ENCODE results near the gene PLD2. TPM values are rescaled to one million over a fixed set of nuclear protein-coding genes. Genes with fewer than 3 reads are reported as not detected.
"Not testable (repeated sequence)": the region's sequence is repeated elsewhere in the genome, so short reads cannot be mapped to it uniquely, and the experiment has no call there.

The PLD2 gene
- total RNA-seq, 1 donor from 2014 or later = 33.4 TPM

- Histone ChIP-seq H3K27ac (peak overlapping the region; percentile 36), H3K4me3 (no peak overlapping the region), H3K4me1 (peaks cover 36% of the 10 kb centered on the region), H3K27me3 (no peaks in the 10 kb centered on the region), H3K9me3 (no peaks in the 10 kb centered on the region), H3K36me3 (no peaks in the 10 kb centered on the region)
- TF ChIP-seq CTCF (IDR thresholded peaks at IDR 0.05) = no peak
- ATAC-seq (no peak), DNase-seq (no peak)
- intact Hi-C loops (cut with DNase I) = no loop called here
Observed at GRCh38 chr17:4856271-4856936, 49.5 kb downstream of the PLD2 start.

- no peak overlapping the region for H3K4me3 ChIP-seq
- H3K9me3 ChIP-seq = no peaks in the 10 kb centered on the region
- peaks cover 36% of the 10 kb centered on the region for H3K4me1 ChIP-seq
- intact Hi-C loops (cut with DNase I) = no loop called here
- H3K27ac ChIP-seq = peak overlapping the region; percentile 36
- no peaks in the 10 kb centered on the region for H3K27me3 ChIP-seq
- ATAC-seq (no peak), DNase-seq (no peak)
- TF ChIP-seq CTCF (IDR thresholded peaks at IDR 0.05) = no peak
- H3K36me3 ChIP-seq = no peaks in the 10 kb centered on the region
Observed at GRCh38 chr17:4856937-4857314, 50.0 kb downstream of the PLD2 start.

GRCh38 chr17:4857347-4857746, 50.4 kb downstream of the PLD2 start:
- ATAC-seq; intact Hi-C loops (cut with DNase I); H3K9me3 ChIP-seq; H3K27me3 ChIP-seq; H3K36me3 ChIP-seq; DNase-seq; H3K4me3 ChIP-seq: not testable (repeated sequence)
- Histone ChIP-seq H3K27ac (peak overlapping the region; percentile 38), H3K4me1 (peaks cover 33% of the 10 kb centered on the region)

- ATAC-seq = peak; percentile 62
Observed at GRCh38 chr17:4858068-4858881, 51.3 kb downstream of the PLD2 start.

GRCh38 chr17:4858882-4859260, 51.9 kb downstream of the PLD2 start:
- no peak for TF ChIP-seq CTCF (IDR thresholded peaks at IDR 0.05)
- peak overlapping the region; percentile 4 for H3K4me3 ChIP-seq
- no peaks in the 10 kb centered on the region for H3K27me3 ChIP-seq
- H3K36me3 ChIP-seq = no peaks in the 10 kb centered on the region
- H3K4me1 ChIP-seq = peaks cover 42% of the 10 kb centered on the region
- peak; percentile 73 for DNase-seq
- peak overlapping the region; percentile 38 for H3K27ac ChIP-seq
- H3K9me3 ChIP-seq = no peaks in the 10 kb centered on the region
- ATAC-seq = peak; percentile 73
- intact Hi-C loops (cut with DNase I) = no loop called here

More at GRCh38 chr17:4858068-4858881, 51.3 kb downstream of the PLD2 start:
- DNase-seq = no peak
- H3K4me3 ChIP-seq = peak overlapping the region; percentile 4
- peak overlapping the region; percentile 38 for H3K27ac ChIP-seq
- intact Hi-C loops (cut with DNase I) = no loop called here
- H3K9me3 ChIP-seq = no peaks in the 10 kb centered on the region
- no peaks in the 10 kb centered on the region for H3K36me3 ChIP-seq
- H3K4me1 ChIP-seq = peaks cover 39% of the 10 kb centered on the region
- no peaks in the 10 kb centered on the region for H3K27me3 ChIP-seq
- TF ChIP-seq CTCF (IDR thresholded peaks at IDR 0.05) = no peak
